Lower leg skin (tissue), 3 donors: Measurements from ENCODE around the gene RAB11FIP3.

Source experiments
- POLR2A ChIP-seq, 2 donors: fragments of 450-650 bp; IDR thresholded peaks; one replicate each; pipeline ENCODE4 v1.6.1; 2016 to 2017; ENCODE audit warnings: antibody characterized with exemption in 2 of 2, mild to moderate bottlenecking in 1 of 2, moderate library complexity in 1 of 2
- TF ChIP-seq, protein P1 (sequence below), 3 donors: fragments of 450-650 bp; IDR thresholded peaks; one replicate each; pipeline ENCODE4 v1.5.1; 2016; ENCODE audit warnings: antibody characterized with exemption in 3 of 3, mild to moderate bottlenecking in 3 of 3, moderate library complexity in 2 of 3

GRCh38 chr16:521381-522210, 96.1 kb downstream of the RAB11FIP3 start:
- TF ChIP-seq, protein P1, sequence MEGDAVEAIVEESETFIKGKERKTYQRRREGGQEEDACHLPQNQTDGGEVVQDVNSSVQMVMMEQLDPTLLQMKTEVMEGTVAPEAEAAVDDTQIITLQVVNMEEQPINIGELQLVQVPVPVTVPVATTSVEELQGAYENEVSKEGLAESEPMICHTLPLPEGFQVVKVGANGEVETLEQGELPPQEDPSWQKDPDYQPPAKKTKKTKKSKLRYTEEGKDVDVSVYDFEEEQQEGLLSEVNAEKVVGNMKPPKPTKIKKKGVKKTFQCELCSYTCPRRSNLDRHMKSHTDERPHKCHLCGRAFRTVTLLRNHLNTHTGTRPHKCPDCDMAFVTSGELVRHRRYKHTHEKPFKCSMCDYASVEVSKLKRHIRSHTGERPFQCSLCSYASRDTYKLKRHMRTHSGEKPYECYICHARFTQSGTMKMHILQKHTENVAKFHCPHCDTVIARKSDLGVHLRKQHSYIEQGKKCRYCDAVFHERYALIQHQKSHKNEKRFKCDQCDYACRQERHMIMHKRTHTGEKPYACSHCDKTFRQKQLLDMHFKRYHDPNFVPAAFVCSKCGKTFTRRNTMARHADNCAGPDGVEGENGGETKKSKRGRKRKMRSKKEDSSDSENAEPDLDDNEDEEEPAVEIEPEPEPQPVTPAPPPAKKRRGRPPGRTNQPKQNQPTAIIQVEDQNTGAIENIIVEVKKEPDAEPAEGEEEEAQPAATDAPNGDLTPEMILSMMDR (IDR thresholded peaks at IDR 0.05): no peak
- TF ChIP-seq POLR2A (IDR thresholded peaks at IDR 0.05): no peak
